A673 (cell line): Measurements from ENCODE around the gene UGGT2. TPM values are rescaled to one million over a fixed set of nuclear protein-coding genes. Genes with fewer than 3 reads are reported as not detected.
A peak's percentile ranks its signal among the peaks of the same experiment; 100 is the strongest.

Experiments used
- BruUV-seq: library from RNA; stranded (reverse); fragments of 400-500 nt; replicated peaks from 2 replicates; lab custom pipeline; 2021; lab: Mats Ljungman, UMichigan
- CTCF ChIA-PET: fragments of 300-600 bp; sonication (Branson Sonifier 250); formaldehyde crosslinking; loops from one replicate; lab custom pipeline; 2022; ENCODE audit warnings: antibody characterized with exemption; lab: Charles Lee
- POLR2A ChIA-PET: fragments of 300-600 bp; sonication (Branson Sonifier 250); formaldehyde crosslinking; loops from one replicate; lab custom pipeline; 2022; ENCODE audit warnings: antibody characterized with exemption; ENCODE audit not compliant: low non-redundant PET; lab: Charles Lee
- DNase-seq: peaks from one replicate; pipeline ENCODE4 v3.0.0-alpha.2; 2015; ENCODE audit warnings: low spot score
- H3K27ac ChIP-seq: fragments of 200-600 bp; sonication (generic); 2 replicates; pipeline ENCODE4 v1.5.1; 2016; ENCODE audit warnings: mixed run types, low read depth, mild to moderate bottlenecking, mixed read lengths, antibody characterized with exemption, low read length; ENCODE audit not compliant: poor library complexity, severe bottlenecking
- H3K27me3 ChIP-seq: fragments of 200-600 bp; sonication (generic); replicated peaks from 2 replicates; pipeline ENCODE4 v1.6.1; 2017; ENCODE audit warnings: mixed run types, low read depth, mild to moderate bottlenecking, mixed read lengths, antibody characterized with exemption, low read length; ENCODE audit not compliant: insufficient read depth, poor library complexity
- H3K36me3 ChIP-seq: fragments of 200-600 bp; sonication (generic); 2 replicates; pipeline ENCODE4 v1.6.1; 2016; ENCODE audit warnings: mixed run types, mild to moderate bottlenecking, mixed read lengths, antibody characterized with exemption, low read length; ENCODE audit not compliant: insufficient read depth, poor library complexity, severe bottlenecking
- H3K4me1 ChIP-seq: fragments of 200-600 bp; sonication (generic); 2 replicates; pipeline ENCODE4 v1.6.1; 2017; ENCODE audit warnings: mixed run types, mild to moderate bottlenecking, mixed read lengths, antibody characterized with exemption, low read length; ENCODE audit not compliant: insufficient read depth, poor library complexity, severe bottlenecking
- H3K4me3 ChIP-seq: fragments of 200-600 bp; sonication (generic); 2 replicates; pipeline ENCODE4 v1.5.1; 2016; ENCODE audit warnings: low read depth, mixed run types, mild to moderate bottlenecking, mixed read lengths, low read length; ENCODE audit not compliant: poor library complexity, severe bottlenecking
- H3K9me3 ChIP-seq: fragments of 200-600 bp; sonication (generic); 2 replicates; pipeline ENCODE4 v1.6.1; 2016; ENCODE audit warnings: mixed run types, low read depth, mild to moderate bottlenecking, mixed read lengths, antibody characterized with exemption, low read length; ENCODE audit not compliant: poor library complexity, severe bottlenecking
- CTCF ChIP-seq: fragments of 300-800, 200-600 bp; sonication (generic); conservative IDR thresholded peaks from 2 replicates; pipeline ENCODE4 v1.5.1; 2017; ENCODE audit warnings: low read depth, mild to moderate bottlenecking, antibody characterized with exemption, low read length, moderate library complexity, mixed read lengths
- EZH2 ChIP-seq: fragments of 200-600 bp; sonication (generic); IDR thresholded peaks from 2 replicates; pipeline ENCODE4 v1.6.1; 2017; ENCODE audit warnings: borderline replicate concordance, low read depth, mild to moderate bottlenecking, mixed read lengths, antibody characterized with exemption, low read length; ENCODE audit not compliant: poor library complexity, severe bottlenecking
- intact Hi-C: fragments of 100-400 bp; cut with micrococcal nuclease; formaldehyde crosslinking; loops from one replicate; pipeline ENCODE4 v1.10.0; 2022; ENCODE audit not compliant: unreplicated experiment
- total RNA-seq: library from RNA; stranded (reverse); gene quantifications from 2 replicates; pipeline ENCODE4 v1.2.3, GENCODE V29; 2021

UGGT2 gene
- total RNA-seq, 1 experiment from 2014 or later: 10.1 TPM

GRCh38 chr13:96081888-96082287 lies 28.7 kb upstream of the UGGT2 start:
- no peak overlapping the region for H3K4me3 ChIP-seq
- intact Hi-C loops: no loop called here
- POLR2A ChIA-PET: no interaction called here
- no peak for DNase-seq
- no peak for TF ChIP-seq CTCF
- TF ChIP-seq EZH2: no peak
- no peaks in the 10 kb centered on the region for H3K4me1 ChIP-seq
- CTCF ChIA-PET: no interaction called here
- BruUV-seq: no TSS peak
- peaks cover 42% of the 10 kb centered on the region for H3K27me3 ChIP-seq
- no peak overlapping the region for H3K27ac ChIP-seq
- no peaks in the 10 kb centered on the region for H3K36me3 ChIP-seq
- H3K9me3 ChIP-seq: no peaks in the 10 kb centered on the region

- BruUV-seq: no TSS peak
- TF ChIP-seq CTCF (no peak), EZH2 (no peak)
- no peak for DNase-seq
- Histone ChIP-seq H3K36me3 (no peaks in the 10 kb centered on the region), H3K4me3 (no peak overlapping the region), H3K27me3 (peaks cover 35% of the 10 kb centered on the region), H3K9me3 (no peaks in the 10 kb centered on the region), H3K27ac (no peak overlapping the region), H3K4me1 (no peaks in the 10 kb centered on the region)
- ChIA-PET POLR2A (no interaction called here), CTCF (interaction anchor here (0.6 kb wide), 1 partner anchor 60 kb away, joined by 3 read pairs; no protein-coding TSS in a partner anchor)
- intact Hi-C loops: no loop called here
These were observed 27.5 kb upstream of the UGGT2 start for GRCh38 chr13:96080676-96081075.

GRCh38 chr13:96075953-96076543 lies 22.8 kb upstream of the UGGT2 start:
- intact Hi-C loops: loop anchor here (2.0 kb wide), 1 partner anchor 55 kb away; no protein-coding TSS in a partner anchor
- H3K27me3 ChIP-seq: peaks cover 33% of the 10 kb centered on the region
- no peak overlapping the region for H3K4me3 ChIP-seq
- BruUV-seq: no TSS peak
- TF ChIP-seq EZH2 (no peak), CTCF (peak; percentile 68)
- no peak overlapping the region for H3K27ac ChIP-seq
- H3K9me3 ChIP-seq: no peaks in the 10 kb centered on the region
- DNase-seq: peak; percentile 41
- ChIA-PET POLR2A (no interaction called here), CTCF (interaction anchor here (1.3 kb wide), 1 partner anchor 56 kb away, joined by 3 read pairs; no protein-coding TSS in a partner anchor)
- H3K36me3 ChIP-seq: no peaks in the 10 kb centered on the region
- no peaks in the 10 kb centered on the region for H3K4me1 ChIP-seq
